Activated effector memory CD4-positive, alpha-beta T cell treated with anti-CD3 and anti-CD28 coated beads, Interleukin-2, amount 50 U/mL, for 16 hours (primary cell): ENCODE data around the gene UNC13D.

Experiments
- DNase-seq: peaks from one replicate; pipeline ENCODE4 v3.0.0-alpha.2; 2020

The UNC13D gene

DNA sequence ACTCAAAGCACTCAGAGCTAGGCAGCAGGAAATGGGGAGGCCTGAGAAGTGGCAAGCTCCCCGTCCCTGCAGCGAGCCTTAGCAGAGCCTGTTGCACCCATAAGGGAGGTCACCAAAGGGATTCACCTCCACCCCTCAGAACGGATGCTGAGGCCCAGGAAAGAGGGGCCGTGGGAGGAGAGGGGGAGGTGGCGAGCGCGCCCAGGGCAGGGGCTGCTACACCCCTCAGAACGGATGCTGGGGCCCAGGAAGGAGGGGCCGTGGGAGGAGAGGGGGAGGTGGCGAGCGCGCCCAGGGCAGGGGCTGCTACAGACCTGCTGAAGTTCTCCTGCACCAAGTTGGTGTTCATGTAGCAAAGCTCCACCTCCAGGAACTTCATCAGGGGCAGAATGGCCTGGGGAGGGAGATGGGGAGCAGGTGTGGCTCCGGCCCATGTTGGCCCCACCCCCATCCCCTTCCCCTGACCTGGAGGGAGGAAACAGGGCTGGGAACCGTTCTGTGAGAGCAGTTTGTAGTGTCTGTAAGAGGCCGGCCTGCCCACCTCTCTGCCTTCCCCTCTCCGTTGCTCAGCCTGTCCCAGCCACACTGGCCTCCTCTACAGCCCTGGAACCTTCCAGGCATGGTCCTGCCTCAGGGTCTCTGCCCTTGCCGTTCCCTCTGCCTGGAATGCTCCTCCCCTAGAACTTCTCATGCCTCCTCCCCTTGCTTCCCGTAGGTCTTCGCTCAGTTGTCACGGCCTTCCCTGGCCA, 11.4 kb downstream of the UNC13D start:
- peak; percentile 73 for DNase-seq

DNA sequence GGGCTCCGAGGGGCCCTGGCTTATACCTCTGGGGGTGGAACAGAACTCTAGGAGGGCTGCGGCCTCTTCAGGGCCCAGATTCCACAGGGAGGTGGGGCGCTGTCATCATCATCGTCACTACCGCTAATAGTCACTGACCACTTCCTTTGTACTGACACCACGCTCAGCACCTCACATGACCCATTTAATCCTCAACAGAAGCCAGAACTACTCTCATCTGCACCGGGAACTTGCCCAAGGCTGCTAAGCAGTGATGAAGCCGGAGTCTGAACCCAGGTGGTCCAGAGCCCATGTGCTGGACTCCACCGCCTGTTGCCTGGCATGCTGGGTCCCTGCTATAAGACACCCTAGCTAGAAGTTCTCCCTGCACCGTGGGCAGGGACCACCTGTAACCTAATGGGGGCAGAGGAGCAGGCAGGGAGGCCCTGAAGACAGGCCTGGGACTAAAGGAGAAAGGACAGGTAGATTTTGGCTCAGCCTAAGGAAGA, 12.0 kb downstream of the UNC13D start:
- DNase-seq: peak; percentile 81

DNA sequence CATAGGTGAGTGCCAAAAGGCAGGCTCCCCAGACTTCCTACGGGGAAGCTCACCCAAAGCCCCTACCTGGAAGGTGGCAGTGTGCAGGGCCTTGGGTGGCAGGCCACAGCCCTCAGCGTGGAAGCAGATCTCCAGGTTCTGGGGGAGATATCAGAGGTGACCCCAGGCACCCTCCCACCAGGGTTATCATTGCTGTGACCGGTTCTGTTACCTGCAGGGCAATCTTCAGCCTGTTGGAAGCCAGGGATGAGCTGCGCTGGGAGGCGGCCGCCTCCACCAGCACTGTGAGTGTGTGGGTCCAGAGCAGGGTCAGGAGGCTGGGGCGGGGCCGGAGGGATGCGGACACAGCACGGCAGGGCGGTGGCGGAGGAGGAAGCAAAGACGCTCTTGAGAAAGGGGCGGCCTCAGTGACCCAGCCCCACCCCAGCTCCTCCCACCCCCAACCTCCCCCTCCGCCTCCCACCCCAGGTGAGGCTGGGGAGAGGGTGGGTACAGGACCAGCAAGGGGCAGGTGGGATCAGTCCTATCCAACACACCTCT, 13.1 kb downstream of the UNC13D start:
- DNase-seq: no peak

DNA sequence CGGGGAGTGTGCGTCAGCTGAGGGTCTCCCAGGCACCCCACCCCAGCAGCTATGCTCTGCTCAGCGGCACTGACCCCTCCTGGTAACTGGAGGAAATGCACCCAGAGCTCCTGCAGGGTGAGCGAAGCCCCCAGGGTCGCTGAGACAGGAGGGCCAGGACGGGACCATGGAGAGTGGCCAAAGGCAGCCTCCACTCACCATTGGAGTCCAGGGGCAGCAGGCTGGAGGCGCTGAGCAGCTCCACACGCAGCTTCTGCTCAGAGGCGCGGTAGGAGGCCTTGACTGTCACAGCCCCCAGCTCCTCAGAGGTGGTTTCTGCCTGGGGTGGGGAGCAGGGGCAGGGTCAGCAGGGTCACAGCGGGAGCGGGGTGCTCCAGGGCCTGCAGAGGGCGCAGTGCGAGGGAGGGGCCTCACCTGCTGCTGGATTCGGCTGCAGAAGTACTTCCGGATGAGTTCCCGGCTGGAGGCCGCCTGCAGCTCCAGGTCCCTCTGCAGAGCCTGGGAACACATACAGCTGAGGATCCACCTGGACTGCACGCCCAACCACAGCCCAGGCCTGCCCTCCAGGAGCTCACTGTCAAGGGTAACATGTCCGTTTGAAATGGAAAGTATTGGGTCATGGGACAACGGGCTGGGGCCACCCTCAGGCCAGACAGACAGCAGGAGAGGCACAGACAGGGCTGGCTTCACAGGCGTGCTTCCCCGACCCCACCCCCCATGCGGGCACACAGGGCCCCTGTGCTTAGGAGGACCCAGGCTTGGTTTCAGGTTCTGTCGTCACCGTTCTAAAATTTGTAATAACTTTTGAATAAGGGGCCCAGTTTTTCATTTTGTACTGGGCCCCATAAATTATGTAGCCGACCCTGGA, 13.8 kb downstream of the UNC13D start:
- DNase-seq: peak; percentile 75

DNA sequence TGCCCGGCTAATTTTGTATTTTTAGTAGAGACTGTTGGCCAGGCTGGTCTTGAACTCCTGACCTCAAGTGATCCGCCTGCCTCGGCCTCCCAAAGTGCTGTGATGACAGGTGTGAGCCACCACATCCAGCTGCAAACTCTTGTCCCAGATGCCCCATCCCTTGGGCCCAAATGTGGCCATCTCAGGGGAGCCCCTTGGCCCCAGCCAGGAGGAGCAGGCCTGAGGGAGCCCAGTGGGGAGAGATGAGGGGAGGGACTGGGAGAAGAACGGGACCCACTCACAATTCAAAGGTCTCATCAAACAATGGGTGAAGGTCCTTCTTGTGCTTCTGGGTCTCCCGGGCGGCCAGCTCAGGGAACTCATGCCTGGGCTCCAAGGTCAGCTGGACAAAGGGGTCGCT, 14.5 kb downstream of the UNC13D start:
- DNase-seq: no peak

DNA sequence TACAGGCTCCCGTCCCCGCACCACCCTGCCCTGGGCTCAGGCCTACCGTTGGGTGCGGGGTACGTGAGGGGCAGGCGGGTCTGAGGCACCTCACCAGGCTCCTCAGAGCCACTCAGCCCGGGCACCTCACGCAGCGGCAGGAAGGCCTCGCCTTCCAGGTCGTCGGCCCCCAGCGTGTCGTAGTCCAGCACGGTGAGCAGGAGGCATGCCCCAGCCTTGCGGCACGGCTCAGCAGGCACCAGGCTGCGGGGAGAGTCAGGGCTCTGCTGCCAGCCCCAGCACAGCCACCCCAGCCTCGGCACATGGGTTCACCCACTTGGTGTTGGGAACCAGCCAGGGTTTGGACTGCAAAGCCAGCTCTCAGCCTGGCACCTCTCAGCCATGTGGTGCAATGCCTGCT, 15.5 kb downstream of the UNC13D start:
- DNase-seq: no peak

DNA sequence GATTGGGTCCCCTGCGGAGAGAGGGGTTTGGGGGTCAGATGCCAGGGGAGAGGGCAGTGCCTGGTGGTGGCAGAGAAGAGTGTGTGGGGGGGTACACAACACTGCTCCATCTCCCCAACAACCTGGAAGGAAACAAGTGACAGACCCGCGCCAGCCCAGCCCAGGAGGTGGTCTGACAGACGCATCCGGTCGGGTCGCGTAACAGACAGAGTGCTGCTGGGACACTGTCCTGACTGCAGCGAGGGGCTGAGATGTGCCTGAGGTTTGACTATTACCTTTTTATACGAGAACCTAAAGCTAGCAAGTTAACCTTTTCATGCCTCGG, 16.2 kb downstream of the UNC13D start:
- DNase-seq: no peak

DNA sequence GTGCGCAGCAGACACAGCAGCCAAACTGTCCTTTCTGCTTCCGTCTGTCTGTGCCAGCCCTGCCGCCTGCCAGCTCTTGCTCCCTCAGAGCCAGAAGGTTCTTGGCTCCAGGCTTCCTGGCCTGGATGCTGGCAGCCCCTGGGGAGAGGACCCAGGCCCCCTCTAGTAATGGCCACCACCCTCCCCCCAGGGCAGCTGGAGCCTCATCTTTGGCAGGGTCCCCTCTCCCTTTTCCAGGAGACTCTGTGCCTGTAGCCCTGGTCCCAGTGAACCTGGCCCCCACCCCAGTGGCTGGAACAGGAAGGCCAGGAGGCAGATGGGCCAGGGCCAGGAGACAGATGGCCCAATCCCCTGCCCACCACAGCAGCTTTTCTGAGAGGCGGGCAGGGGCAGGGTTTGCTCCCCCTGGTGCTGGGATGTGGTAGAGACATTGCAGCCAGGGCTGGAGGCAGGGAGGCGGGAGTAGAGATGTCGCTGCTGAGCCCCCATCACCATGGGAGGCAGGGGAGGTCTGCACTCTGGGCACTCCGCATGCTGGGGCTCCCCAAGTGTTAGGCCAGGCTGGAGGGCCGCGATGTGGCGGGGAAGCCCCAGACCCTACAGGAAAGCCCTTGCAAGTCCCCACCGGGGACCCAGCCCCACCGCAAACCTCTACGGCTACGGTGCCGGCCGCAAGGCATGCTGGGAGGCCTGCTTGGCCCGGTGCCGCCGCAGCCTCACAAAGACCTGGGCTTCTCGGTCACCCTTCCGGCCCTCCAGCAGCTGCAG, 16.7 kb downstream of the UNC13D start:
- DNase-seq: peak; percentile 88

DNA sequence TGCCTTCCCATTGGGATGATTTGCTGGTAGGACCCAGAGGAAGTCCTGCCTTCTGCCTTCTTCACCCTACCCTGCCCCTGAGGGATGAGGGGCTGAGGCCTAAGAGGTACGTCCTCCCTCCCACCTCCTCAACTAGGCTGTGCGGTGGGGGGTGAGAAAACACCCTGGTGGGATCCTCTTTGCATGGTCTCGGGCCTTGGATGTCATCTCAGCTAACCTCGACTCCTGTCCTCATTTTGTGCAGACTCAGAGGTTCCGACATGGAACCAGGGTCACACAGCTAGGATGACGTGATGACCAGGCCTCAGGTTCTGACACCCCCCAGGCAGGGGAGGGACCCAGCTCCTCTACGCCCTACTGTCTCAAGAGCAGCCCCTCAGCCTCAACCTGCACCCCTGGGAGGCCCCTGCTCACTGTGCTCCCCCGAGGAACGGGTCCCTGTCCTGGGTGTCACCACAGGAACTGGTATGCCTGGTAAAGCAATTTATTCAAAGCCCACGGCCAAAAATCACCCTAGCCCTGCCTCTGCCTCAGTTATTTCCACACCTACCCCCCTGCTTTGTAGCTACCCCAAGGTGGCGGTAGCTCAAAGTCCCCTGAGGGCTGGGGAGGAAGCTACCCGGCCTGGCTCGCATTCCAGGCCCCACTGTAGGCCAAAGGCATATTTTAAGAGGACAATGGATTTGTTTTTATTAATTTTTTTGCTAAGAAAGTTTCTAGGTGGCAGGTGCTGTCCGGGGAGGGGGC, 17.5 kb downstream of the UNC13D start:
- no peak for DNase-seq

DNA sequence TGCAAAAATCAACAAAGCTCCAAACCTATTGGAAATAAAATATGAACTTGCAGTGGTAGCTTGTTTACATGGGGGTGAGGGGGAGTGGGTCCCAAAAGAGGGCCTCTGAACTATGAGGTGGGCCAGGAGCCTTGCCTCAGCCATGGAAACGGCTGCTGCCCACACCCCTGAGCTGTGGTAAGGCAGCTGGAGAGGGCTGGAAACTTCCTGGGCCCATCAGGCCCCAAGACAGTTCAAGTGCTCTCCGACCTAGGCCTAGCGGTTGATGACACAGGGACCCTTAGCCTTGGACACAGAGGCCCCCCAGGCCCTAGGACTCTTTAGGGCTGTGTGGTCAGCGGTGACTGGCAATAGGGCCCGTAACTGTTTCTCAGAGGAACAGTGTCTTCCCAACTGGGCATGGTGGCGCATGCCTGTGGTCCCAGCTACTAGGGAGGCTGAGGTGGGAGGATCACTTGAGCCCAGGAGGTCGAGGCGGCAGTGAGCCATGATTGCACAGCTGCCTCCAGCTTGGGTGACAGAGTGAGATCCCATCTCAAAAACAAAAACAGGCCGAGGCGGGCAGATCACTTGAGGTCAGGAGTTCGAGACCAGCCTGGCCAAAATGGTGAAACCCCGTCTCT, 18.3 kb downstream of the UNC13D start:
- DNase-seq: no peak

DNA sequence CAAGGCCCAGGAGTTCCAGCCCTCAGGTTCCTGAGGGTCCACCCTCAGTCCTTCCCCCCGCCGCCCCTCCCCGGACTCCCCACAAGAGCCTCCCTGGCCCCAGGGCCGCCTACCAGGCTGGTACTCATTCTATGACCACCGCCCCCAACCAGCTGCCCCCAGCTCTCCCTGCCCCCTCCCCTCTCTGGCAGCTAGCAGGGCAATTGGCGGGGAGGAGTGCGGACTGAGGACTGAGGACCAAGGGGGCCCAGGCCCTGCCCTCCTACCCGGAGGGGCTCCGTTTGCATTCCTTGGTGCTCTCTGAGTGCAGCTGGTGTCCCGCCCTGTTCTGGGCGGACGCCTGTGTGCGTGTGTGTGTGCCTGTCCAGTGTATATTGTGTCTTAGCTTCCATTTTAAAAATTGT, 19.1 kb downstream of the UNC13D start:
- no peak for DNase-seq

DNA sequence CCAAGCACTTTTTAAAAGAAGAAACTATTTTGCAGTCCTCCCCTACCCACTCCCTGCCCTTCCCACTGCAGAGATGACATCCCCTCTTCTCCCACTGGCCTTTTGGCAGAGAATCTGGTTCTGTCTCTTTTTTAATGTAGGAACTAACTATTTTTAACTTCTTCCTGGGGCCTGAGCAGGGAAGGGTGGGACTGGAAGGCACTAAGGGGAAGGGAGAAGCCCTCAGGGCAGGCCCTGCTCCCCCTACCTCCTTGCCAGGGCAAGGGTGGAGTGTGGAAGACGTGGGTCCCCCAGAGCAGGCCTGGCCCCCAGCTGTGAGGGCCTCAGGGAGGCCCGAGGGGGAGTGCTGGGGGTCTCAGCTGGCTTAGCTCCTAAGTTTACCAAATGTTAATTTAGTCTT, 19.5 kb downstream of the UNC13D start:
- no peak for DNase-seq

DNA sequence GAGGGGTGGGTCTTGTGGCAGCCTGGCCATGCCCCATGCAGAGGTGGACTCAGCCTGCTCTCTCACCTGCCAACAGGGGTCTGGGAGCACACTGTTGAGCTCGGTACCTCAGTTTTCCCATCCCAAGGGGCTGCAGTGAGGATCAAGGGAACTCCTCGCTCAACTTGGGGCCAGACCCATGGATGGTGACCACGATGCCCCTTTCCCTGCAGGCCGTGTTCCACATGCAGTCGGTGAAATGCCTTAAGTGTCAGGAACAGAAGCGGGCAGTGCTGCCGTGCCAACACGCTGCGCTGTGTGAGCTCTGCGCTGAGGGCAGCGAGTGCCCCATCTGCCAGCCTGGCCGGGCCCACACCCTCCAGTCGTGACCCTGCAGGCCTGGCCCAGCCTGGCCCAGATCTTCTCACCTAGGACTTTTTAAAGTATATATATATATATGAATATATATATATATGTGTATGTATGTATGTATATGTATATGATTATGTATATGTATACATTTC, 20.1 kb downstream of the UNC13D start:
- no peak for DNase-seq

DNA sequence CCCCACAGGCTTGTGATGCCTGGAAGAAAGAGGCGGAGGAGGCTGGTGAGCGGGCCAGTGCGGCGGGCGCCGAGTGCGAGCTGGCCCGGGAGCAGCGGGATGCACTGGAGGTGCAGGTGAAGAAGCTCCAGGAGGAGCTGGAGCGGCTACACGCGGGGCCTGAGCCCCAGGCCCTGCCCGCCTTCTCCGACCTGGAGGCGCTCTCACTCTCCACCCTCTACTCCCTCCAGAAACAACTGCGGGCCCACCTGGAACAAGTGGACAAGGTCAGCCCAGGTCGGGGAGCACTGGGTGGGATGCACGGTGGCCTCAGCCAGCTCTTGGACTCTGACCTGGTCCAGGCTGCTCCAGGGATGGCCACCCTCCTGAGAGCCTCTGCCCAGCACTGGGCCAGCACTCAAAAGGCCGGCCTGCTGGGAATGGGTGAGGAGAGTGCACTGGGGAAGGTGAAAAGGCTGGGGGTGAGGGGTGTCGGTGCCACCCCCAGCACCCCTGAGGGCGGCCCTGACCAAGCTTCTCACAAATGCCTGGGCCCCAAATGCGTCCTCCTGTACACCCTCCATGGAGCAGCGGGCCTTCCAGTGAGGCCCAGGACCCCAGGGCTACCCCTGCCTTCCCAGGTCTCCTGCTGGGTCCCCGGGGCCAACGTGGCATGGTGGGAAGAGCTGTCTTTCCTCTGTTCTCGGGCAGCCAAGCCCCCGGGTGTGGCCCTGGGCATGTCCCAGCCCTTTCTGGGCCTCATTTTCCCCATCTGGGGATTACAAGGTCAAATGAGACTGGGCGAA, 20.8 kb downstream of the UNC13D start:
- no peak for DNase-seq

DNA sequence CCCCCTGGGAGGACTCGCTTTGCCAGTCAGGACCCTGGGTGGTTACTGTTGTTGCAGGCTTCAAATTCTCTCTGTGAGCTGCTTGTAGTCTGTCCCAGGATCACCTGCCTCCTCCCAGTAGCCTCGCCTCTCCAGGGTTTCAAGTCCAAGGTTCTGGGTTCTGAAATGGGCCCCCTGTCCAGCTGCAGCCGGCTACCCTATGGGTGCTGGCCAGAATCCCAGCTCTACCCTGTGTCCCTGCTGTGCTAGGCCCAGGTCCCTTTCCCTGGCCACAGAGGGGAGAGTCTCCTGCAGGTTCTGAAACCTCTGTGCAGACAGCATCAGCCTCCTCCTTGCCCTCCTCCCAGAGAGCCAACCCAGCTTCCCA, 21.4 kb downstream of the UNC13D start:
- no peak for DNase-seq

DNA sequence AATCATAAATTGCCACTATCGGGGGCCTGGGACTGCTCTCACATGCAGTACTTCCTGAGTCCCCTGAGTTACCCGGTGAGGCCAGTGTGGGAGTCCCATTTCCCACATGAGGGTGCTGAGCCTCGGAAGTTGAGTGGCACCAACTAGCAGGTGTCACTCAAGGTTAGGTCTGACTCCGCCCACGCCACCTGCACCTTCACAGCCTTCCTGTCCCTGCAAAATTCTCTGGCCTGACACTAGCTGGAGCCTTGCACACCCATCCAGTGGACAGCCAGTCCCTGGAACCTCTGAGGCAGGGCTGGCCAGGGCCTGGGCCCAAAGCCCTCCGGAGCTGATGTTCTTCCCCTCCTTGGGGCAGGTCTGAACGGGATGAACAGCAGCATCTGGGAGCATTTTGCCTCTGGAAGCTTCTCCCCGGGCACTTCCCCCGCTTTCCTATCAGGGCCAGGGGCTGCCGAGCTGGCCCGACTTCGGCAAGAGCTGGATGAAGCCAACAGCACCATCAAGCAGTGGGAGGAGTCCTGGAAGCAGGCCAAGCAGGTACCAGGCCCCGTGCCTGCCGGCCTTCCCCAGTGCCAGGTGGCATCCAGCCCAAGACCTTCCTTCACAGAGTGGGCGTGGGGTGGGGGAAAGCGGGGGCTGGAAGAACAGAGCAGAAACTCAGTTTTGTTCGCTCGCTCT, 21.9 kb downstream of the UNC13D start:
- DNase-seq: peak; percentile 72

DNA sequence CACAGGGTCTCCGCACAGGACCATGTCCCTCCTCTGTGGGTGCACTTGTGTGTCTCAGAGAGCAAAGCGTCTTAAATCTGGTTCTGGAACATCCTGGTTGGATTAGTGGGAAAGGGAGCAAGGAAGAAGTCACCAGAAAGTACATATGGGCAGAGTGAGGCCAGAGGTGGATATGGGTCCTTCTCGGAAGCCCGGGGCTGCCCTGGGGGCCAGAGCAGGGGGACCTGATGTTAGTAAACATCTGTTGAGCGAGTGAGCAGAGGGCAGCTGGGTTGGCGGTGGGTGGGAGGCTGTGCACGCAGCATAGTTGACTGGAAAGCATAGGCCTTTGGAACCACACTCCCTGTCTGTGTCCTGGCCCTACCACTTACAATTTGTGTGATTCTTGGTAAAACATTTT, 22.7 kb downstream of the UNC13D start:
- no peak for DNase-seq

DNA sequence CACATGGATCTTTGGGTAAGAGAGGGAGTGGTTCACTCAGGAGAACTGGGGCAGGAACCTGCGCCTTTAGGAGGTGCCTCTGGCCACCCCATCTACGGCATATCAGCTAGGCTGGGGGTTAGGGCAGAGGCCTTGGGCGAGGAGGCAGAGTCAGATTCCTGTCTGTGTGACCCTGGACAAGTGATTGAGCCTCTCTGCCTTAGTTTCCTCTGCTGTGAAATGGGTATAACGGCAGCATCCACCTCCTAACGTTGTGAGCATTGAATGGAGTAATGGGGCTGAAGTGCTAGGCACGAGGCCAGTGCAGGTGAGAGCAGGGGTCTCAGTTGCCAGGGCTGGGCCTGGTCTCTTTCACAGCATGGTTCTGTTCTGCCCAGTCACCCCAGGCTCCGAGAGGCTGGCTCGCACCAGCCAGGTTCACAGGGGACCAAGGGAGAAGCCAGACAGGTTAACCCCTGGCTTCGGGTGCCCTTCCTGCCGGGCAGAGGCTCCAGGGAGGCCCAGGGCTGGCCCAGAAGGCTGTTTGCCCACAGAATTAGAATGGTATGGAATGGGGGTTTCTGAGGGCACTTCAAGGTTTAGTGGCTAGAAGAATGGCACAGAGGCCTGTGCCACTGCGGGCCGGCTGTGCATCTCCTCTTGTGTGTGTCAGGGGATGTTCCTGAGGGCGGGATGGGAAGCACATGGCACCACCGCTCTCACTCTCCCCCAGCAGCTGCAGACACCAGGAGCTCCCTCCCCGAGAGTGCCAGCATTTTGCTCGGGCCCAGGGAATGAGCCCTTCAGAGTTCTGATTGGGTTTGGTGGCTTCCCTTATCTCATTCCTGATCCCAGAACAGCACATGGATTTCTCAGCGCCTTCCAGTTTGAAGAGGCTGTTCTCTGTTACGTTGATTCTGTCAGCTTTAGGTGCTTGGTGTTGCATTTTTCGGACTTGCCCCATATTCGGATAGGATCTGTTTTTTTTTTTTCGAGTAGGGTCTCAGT, 23.8 kb downstream of the UNC13D start:
- DNase-seq: no peak

DNA sequence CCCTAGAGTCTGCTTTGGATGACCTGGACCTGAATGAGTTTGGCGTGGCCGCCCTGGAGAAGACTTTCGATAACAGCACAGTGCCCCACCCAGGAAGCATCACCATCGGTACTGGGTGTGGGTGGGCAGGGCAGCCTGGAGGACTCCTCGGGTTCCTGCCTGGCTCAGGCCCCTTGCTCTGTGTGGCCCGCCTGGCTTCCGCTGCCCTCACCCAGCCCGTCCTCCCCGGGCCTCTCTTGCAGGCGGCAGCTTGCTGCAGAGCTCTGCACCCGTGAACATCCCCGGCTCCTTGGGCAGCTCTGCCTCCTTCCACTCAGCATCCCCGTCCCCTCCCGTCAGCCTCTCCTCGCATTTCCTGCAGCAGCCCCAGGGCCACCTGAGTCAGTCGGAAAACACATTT, 24.5 kb downstream of the UNC13D start:
- DNase-seq: no peak
